Measurements from ENCODE around the gene ATP5ME.

DNA sequence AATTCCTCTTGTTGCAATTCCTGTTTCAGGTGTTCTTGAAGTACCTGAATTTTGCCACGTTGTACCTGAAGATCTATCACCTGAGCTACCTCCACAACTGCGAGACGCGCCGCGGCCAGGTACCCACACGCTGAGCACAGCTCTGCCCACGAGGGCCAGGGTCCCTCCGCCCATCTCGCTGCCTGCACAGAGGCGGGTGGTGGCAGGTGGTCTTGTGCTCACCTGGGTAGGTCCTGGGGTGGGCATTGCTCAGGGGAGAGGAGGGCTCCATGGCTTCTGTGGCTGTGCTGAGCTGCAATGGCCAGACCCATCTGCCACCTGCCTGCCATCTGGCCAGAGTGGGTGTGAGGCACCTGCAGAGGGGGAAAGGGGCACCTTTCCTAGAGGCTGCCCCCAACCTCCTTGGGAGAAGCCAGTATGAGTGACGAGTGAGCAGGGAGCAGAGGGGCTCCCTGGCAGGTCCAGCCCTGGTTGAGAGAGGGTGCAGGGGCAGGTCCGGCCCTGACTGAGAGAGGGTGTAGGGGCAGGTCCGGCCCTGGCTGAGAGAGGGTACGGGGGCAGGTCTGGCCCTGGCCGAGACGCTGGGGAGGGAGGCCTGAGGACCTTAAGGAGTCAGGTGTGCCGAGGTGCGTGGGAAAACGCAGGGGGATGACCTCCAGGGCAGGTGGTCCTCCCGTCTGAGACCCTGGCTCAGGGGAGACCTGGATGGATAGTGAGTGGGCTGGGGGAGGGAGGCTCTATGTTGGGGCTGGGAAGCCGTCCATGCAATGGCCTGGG lies 38.0 kb downstream of the ATP5ME start:
- TF ChIP-seq, protein P1, sequence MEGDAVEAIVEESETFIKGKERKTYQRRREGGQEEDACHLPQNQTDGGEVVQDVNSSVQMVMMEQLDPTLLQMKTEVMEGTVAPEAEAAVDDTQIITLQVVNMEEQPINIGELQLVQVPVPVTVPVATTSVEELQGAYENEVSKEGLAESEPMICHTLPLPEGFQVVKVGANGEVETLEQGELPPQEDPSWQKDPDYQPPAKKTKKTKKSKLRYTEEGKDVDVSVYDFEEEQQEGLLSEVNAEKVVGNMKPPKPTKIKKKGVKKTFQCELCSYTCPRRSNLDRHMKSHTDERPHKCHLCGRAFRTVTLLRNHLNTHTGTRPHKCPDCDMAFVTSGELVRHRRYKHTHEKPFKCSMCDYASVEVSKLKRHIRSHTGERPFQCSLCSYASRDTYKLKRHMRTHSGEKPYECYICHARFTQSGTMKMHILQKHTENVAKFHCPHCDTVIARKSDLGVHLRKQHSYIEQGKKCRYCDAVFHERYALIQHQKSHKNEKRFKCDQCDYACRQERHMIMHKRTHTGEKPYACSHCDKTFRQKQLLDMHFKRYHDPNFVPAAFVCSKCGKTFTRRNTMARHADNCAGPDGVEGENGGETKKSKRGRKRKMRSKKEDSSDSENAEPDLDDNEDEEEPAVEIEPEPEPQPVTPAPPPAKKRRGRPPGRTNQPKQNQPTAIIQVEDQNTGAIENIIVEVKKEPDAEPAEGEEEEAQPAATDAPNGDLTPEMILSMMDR (IDR thresholded peaks at IDR 0.05; ENCODE audit: insufficient read depth, low read depth, low read length) = no peak
- no peak for TF ChIP-seq EZH2 (IDR thresholded peaks at IDR 0.05; ENCODE audit: insufficient read depth, low read length)

Measured in astrocyte (in vitro differentiated cells and primary cell).